HCEC 1CT (cell line): ENCODE results near the gene RPL41.
"Not testable (repeated sequence)": the region's sequence is repeated elsewhere in the genome, so short reads cannot be mapped to it uniquely, and the experiment has no call there.

ENCODE experiments used
- DNase-seq: peaks from one replicate; pipeline ENCODE4 v3.0.0-alpha.2; 2017

Gene RPL41

DNA sequence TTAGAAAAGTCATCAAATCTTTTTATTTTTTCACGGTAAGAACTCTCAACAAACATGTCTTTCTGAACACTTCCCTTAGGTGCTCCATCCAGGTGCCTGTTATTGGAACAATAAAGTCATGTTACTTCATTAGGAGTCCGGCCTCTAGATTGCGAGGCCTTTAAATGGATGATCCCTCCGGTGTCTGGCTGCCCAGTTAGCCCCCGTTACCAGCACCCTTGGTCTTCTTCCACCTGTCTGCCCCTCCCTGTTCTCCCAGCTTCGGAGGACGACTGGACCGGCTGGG lies 12.7 kb upstream of the RPL41 start:
- no peak for DNase-seq

DNA sequence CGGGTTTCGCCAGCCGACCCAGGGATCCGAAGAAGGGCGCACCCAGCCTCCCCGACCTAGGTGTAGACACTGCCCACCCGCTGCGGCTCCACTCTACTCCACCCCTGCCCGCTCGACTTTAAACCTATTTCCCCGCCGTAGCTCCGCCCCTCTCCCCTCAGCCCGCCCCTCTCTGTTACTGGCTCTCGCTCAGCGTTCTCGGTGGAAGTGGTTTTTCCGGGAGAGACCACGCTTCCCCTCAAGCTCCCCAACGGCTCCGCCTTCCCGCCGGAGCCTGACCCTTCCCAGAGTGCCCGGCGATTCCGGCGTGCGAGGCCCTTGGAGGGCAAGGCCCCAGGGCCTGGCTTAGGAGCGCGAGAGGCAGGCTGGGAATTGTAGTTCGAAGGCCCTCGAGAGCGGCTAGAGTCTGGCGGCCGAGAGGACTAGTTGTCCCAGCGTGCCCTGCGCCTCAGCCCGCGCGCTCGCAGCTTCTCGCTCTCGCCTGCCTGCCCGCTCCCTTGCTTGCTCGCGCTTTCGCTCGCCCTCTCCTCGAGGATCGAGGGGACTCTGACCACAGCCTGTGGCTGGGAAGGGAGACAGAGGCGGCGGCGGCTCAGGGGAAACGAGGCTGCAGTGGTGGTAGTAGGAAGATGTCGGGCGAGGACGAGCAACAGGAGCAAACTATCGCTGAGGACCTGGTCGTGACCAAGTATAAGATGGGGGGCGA lies 12.2 kb upstream of the RPL41 start, which contains the start of gene PA2G4:
TSS of gene PA2G4 (plus strand) at position 451 of the 706 bp plus-strand sequence. CDS start at position 630, 179 bp downstream.
- peak; percentile 99 for DNase-seq

DNA sequence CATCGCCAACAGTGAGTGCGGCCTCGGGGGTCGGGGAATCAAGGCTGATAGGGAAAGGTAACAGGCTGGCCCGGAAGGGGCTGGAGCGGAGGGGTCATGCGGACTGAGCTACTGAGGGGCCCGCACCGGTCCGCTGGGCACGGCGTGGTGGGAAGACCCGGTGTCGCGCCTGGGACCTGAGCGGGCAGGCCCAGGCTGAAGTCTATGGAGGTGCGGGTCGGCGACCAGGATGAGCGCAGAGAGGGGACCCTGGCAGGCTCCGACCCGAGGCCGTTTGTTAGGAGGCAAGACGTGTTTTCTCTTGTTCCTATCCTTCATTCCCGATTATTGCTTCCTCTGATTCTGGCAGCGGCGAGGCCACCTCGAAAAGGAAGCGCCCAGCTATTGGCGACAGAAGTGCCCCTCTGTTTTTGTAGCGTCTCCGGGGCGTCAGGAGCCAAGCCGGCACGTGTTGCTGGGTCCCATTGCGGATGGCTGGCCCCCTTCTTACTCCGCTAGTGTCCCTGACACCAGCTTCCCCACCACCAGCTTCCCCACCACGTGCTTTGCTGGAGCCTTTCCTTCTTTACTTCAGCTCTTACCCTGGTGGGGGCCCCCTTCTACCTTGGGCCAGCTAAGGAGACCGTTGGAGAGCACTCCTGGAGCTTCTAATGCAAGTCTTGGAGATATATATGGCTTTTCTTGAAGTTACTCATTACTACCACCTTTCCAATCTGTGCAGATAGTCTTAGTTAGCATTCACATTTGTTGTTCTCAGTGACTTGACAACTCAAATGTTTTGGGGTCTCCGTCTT lies 11.4 kb upstream of the RPL41 start:
- DNase-seq = peak; percentile 38

DNA sequence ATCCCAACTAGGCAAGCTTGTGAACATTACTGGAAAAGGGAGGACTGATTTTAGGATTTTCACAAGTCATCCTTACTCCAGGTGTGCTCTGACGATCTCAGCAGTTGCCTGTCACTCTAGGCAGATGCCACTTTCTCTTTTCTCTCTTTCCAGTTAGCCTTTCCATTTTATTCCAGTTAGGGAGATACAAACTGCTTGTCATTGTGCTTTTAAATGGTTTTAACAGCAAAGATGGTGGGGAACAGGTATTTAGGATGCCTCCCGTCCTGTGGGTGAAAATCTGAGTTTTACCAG lies 10.9 kb upstream of the RPL41 start:
- no peak for DNase-seq

- no peak for DNase-seq
Observed at GRCh38 chr12:56107242-56107641, 9.2 kb upstream of the RPL41 start.

DNA sequence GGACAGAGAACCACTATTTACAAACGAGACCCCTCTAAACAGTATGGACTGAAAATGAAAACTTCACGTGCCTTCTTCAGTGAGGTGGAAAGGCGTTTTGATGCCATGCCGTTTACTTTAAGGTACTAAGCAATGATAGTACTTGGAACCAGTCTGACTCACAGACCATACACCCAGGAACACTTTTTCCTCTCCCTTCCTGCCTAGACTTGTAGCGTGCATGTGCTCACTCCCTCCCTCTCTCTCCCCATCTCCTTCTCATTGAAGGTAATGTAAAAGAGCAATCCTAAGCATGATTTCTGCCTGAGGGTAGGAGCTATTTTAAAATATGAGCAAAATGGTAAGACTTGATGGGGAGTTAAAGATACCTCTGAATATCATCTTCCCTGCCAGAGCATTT lies 5.9 kb upstream of the RPL41 start:
- DNase-seq = no peak

DNA sequence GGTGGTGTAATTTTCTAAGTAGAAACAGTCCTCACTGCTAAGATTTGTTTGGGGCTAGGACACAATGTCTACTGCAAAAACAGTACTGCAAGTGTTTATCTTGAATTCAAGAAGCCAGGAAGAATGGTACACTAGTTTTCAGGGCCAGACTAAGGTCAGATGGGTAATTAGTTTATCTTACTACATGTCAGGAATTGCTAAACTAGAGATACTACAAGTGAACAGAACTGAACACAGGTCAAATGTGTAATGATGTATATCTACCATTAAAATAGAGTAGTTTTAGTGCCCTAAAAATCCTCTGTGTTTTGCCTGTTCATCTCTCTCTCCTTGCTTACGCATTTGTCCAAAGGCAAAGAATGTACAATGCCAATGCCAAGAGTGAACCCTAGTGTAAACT lies 2.3 kb upstream of the RPL41 start:
- no peak for DNase-seq

- DNase-seq = no peak
Observed at GRCh38 chr12:56115329-56115728, 1.1 kb upstream of the RPL41 start.

DNA sequence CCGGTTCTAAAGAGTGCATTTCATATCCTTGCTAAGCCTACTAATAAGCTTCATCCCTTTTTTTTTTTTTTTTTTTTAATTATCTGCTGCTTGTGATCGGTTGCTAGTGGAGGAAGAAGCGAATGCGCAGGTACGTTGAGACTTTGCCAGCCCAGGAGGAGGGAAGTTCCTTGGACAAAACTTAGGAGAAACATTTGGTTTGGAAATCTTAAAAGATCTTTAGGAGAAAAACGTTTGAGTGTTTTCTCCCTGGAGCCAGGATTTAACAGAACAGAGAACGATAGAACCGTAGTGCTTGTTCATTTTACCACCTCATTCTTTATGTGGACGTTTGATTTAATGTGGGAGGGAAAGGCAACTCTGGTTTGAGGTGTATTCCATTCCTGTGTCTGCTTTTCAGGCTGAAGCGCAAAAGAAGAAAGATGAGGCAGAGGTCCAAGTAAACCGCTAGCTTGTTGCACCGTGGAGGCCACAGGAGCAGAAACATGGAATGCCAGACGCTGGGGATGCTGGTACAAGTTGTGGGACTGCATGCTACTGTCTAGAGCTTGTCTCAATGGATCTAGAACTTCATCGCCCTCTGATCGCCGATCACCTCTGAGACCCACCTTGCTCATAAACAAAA lies 761 bp downstream of the RPL41 start:
- DNase-seq = not testable (repeated sequence)

- peak; percentile 100 for DNase-seq
Observed at GRCh38 chr12:56117778-56118687, 1.6 kb downstream of the RPL41 start, which contains the start of gene ZC3H10. Gene ZC3H10, plus strand, starts transcription at chr12:56118266. Its CDS starts 2,297 bp downstream, at chr12:56120563.

DNA sequence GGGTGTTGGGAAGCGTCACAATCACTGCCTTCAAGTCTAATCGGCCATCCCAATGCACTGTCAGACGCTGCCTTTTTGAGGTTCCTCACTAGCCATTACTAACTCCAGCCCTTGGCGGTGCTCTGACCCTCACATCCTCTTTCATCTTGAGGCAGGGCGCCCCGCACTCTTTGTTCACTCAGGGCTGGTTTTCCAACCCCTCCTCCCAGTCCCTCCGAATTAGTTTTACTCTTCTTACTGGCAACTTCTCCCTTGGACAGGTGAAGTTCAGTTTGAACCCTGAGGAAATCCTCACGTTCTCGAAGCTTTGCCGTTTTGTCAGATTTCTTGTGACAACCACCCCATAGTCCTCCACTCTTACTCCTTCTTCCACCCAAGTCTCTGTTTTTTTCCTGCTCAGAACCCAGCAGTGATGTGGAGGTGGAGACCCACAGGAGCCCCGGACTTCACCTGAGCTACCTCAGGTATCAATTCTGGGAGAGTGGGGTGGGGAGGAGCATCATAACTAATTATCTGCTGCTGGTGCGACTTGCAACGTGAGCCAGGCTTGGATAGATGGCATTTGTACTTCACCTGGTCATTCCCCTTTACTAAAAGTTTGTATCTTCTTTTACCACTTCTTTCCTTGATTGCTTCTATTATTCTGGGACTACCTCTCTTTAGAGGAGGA lies 2.4 kb downstream of the RPL41 start:
- no peak for DNase-seq

DNA sequence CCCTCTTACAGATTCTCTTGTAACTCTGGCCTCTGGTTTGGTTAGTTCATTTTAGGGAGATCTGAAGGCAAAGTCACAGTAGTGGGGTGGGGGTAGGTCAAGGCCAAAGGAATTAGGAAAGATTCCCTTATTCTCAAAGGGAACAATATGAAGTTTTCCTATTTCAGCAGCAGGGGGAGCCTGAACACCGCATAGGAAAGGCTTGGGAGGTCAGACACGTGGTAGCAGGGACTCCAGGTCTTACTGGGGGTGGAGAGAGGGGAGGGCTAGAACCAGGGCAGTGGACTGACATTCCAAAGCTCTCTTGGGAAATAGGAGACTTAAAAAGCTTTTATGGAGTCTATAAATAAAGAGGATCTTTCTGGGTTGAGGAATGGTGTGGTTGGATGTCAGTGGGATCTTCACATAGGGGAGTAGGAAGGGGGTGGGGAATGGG lies 2.9 kb downstream of the RPL41 start:
- peak; percentile 87 for DNase-seq

- DNase-seq = no peak
Observed at GRCh38 chr12:56120158-56120846, 3.9 kb downstream of the RPL41 start.

- DNase-seq = no peak
Observed at GRCh38 chr12:56121204-56121870, 4.9 kb downstream of the RPL41 start.

DNA sequence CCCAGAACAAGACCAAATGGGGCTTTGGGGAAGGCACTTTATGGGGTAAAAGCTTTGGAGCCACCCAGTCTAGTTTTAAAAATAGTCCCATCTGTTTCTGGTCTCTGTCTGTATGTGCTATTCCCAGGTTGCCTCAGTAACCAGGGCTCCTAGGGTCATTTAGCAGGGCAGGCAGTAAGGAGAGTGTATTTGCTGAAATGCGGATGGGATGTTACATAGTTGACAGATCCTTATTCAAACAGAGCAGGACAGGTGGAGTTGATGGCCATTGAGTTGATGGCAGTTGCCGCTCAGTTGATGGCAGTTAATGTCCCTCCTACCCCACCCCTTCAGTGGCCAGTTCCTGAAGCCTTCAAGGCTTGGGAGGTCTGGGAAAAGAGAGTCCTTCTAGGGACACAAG lies 6.2 kb downstream of the RPL41 start:
- no peak for DNase-seq

- DNase-seq = no peak
Observed at GRCh38 chr12:56124133-56124532, 7.7 kb downstream of the RPL41 start.

GRCh38 chr12:56126732-56127239 lies 10.4 kb downstream of the RPL41 start:
- no peak for DNase-seq

DNA sequence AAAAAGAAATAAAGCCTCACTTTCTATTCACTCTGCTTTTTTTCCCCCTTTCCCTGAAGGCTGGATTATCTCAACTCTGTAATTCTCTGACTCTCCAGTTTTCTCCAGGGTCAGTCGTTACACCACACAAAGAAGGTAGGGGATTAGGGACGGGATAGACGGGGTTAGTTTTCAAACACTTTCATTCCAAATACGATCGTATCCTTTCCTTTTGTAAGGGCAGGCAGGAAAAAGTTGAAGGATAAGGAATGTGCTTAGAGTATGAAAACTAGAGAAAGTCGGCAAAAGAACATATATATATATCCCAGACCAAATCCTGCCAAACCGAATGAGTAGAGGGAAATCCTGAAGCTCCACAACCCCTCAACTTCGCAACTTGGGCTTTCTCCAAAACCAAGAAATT lies 11.1 kb downstream of the RPL41 start:
- DNase-seq = no peak

DNA sequence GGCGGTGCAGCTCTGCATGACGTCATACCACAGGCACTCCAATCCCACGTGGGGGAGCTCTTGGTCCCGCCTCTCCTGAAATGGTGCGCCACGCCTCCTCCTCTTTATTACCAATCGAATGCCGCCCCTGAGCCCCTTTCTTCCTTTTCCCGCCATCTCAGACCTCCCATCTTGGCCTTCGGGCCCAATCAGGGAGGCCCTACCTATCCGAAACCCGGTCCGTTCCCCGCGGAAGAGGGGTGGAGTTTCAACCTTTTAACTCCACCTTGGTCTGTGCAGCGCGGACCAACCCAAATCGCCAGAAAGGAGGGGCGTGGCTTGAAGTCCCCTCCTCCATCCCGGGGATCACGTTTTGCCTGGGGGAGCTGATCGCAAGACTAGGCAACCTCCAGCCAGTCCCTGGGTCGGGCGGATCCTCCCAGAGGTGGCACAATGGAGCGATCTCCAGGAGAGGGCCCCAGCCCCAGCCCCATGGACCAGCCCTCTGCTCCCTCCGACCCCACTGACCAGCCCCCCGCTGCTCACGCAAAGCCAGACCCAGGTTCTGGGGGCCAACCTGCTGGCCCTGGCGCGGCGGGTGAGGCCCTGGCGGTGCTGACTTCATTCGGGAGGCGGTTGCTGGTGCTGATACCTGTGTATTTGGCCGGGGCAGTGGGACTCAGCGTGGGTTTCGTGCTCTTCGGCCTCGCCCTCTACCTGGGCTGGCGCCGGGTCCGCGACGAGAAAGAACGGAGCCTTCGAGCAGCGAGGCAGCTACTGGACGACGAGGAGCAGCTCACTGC lies 11.6 kb downstream of the RPL41 start, which contains the start of gene ESYT1:
TSS of gene ESYT1 (plus strand) at position 380 of the 782 bp plus-strand sequence. CDS start at position 433, 53 bp downstream.
- peak; percentile 99 for DNase-seq

- peak; percentile 22 for DNase-seq
Observed at GRCh38 chr12:56128670-56129205, 12.3 kb downstream of the RPL41 start.
